ENCODE results near the gene CCBE1.

Gene CCBE1

GRCh38 chr18:59674186-59674902 is 22.9 kb downstream of the CCBE1 start:
- H3K4me1 ChIP-seq (ENCODE audit: control insufficient read depth, insufficient read depth, low read depth, low read length): no peaks in the 10 kb centered on the region
- no peak overlapping the region for H3K4me3 ChIP-seq (ENCODE audit: insufficient read depth in 1 of 2, low read depth in 1 of 2, low read length in 2 of 2)
- H4K91ac ChIP-seq (ENCODE audit: low read length): no peak overlapping the region
- H3K4me2 ChIP-seq (ENCODE audit: low read length, poor library complexity, severe bottlenecking): no peak overlapping the region
- H3K27ac ChIP-seq (ENCODE audit: low read length, poor library complexity, severe bottlenecking): no peak overlapping the region
- no peaks in the 10 kb centered on the region for H3K9me3 ChIP-seq (ENCODE audit: control insufficient read depth, low read length)
- H2BK15ac ChIP-seq (ENCODE audit: low read depth, poor library complexity, severe bottlenecking): no peak overlapping the region
- H2AFZ ChIP-seq (ENCODE audit: low read depth, low read length): no peak overlapping the region
- H2BK12ac ChIP-seq (ENCODE audit: low read length in 2 of 2): no peak overlapping the region
- H2BK120ac ChIP-seq (ENCODE audit: low read depth, low read length): no peak overlapping the region
- no peak overlapping the region for H4K8ac ChIP-seq (ENCODE audit: low read length)
- H3K36me3 ChIP-seq (ENCODE audit: control insufficient read depth in 1 of 2, insufficient read depth in 2 of 2, low read depth in 1 of 2, low read length in 2 of 2): no peaks in the 10 kb centered on the region
- no peak overlapping the region for H3K14ac ChIP-seq (ENCODE audit: low read length in 2 of 2)
- H3K79me1 ChIP-seq (replicated peaks; ENCODE audit: low read length, poor library complexity, severe bottlenecking): no peaks in the 10 kb centered on the region
- H3K4ac ChIP-seq (ENCODE audit: low read depth in 1 of 2, low read length in 2 of 2): no peak overlapping the region
- no peaks in the 10 kb centered on the region for H3K27me3 ChIP-seq (ENCODE audit: control insufficient read depth in 1 of 2, insufficient read depth in 1 of 2, low read length in 2 of 2)
- no peak for DNase-seq
- 80% methylated on average over 3 of the region's 6 CpGs for WGBS
- no peak overlapping the region for H2AK5ac ChIP-seq (ENCODE audit: low read length, severe bottlenecking)
- H3K9ac ChIP-seq (ENCODE audit: low read length): no peak overlapping the region
- no peak overlapping the region for H3K18ac ChIP-seq (ENCODE audit: low read depth in 1 of 2, low read length in 2 of 2)
- no peak overlapping the region for H3K23ac ChIP-seq (ENCODE audit: low read length in 2 of 2)
- no peak overlapping the region for H2BK5ac ChIP-seq (ENCODE audit: low read depth, low read length, poor library complexity, severe bottlenecking)

GRCh38 chr18:59672235-59672711 is 24.9 kb downstream of the CCBE1 start:
- Histone ChIP-seq H3K9ac (ENCODE audit: low read length) (no peak overlapping the region), H3K27ac (ENCODE audit: low read length, poor library complexity, severe bottlenecking) (no peak overlapping the region), H3K23ac (ENCODE audit: low read length in 2 of 2) (no peak overlapping the region), H3K9me3 (ENCODE audit: control insufficient read depth, low read length) (no peaks in the 10 kb centered on the region), H3K14ac (ENCODE audit: low read length in 2 of 2) (no peak overlapping the region), H3K4me2 (ENCODE audit: low read length, poor library complexity, severe bottlenecking) (no peak overlapping the region), H3K4ac (ENCODE audit: low read depth in 1 of 2, low read length in 2 of 2) (no peak overlapping the region), H3K27me3 (ENCODE audit: control insufficient read depth in 1 of 2, insufficient read depth in 1 of 2, low read length in 2 of 2) (no peaks in the 10 kb centered on the region), H2BK12ac (ENCODE audit: low read length in 2 of 2) (no peak overlapping the region), H3K36me3 (ENCODE audit: control insufficient read depth in 1 of 2, insufficient read depth in 2 of 2, low read depth in 1 of 2, low read length in 2 of 2) (no peaks in the 10 kb centered on the region), H3K4me3 (ENCODE audit: insufficient read depth in 1 of 2, low read depth in 1 of 2, low read length in 2 of 2) (no peak overlapping the region), H2BK5ac (ENCODE audit: low read depth, low read length, poor library complexity, severe bottlenecking) (no peak overlapping the region), H3K4me1 (ENCODE audit: control insufficient read depth, insufficient read depth, low read depth, low read length) (no peaks in the 10 kb centered on the region), H2BK15ac (ENCODE audit: low read depth, poor library complexity, severe bottlenecking) (no peak overlapping the region), H2BK120ac (ENCODE audit: low read depth, low read length) (no peak overlapping the region), H2AFZ (ENCODE audit: low read depth, low read length) (no peak overlapping the region), H2AK5ac (ENCODE audit: low read length, severe bottlenecking) (no peak overlapping the region), H4K91ac (ENCODE audit: low read length) (no peak overlapping the region), H3K18ac (ENCODE audit: low read depth in 1 of 2, low read length in 2 of 2) (no peak overlapping the region), H4K8ac (ENCODE audit: low read length) (no peak overlapping the region), H3K79me1 (replicated peaks; ENCODE audit: low read length, poor library complexity, severe bottlenecking) (no peaks in the 10 kb centered on the region)
- DNase-seq: no peak
- WGBS: 57% methylated on average over 1 of the region's 1 CpG

- H3K9me3 ChIP-seq (ENCODE audit: control insufficient read depth, low read length): no peaks in the 10 kb centered on the region
- H3K4me1 ChIP-seq (ENCODE audit: control insufficient read depth, insufficient read depth, low read depth, low read length): no peaks in the 10 kb centered on the region
- H3K4ac ChIP-seq (ENCODE audit: low read depth in 1 of 2, low read length in 2 of 2): no peak overlapping the region
- H3K9ac ChIP-seq (ENCODE audit: low read length): no peak overlapping the region
- WGBS: 50% methylated on average over 1 of the region's 1 CpG
- no peak overlapping the region for H3K23ac ChIP-seq (ENCODE audit: low read length in 2 of 2)
- no peak overlapping the region for H3K27ac ChIP-seq (ENCODE audit: low read length, poor library complexity, severe bottlenecking)
- H3K27me3 ChIP-seq (ENCODE audit: control insufficient read depth in 1 of 2, insufficient read depth in 1 of 2, low read length in 2 of 2): no peaks in the 10 kb centered on the region
- H2AFZ ChIP-seq (ENCODE audit: low read depth, low read length): no peak overlapping the region
- no peak overlapping the region for H2AK5ac ChIP-seq (ENCODE audit: low read length, severe bottlenecking)
- no peak overlapping the region for H2BK120ac ChIP-seq (ENCODE audit: low read depth, low read length)
- no peak overlapping the region for H3K4me2 ChIP-seq (ENCODE audit: low read length, poor library complexity, severe bottlenecking)
- H3K18ac ChIP-seq (ENCODE audit: low read depth in 1 of 2, low read length in 2 of 2): no peak overlapping the region
- H3K14ac ChIP-seq (ENCODE audit: low read length in 2 of 2): no peak overlapping the region
- no peak overlapping the region for H4K8ac ChIP-seq (ENCODE audit: low read length)
- H3K79me1 ChIP-seq (replicated peaks; ENCODE audit: low read length, poor library complexity, severe bottlenecking): no peaks in the 10 kb centered on the region
- H4K91ac ChIP-seq (ENCODE audit: low read length): no peak overlapping the region
- H3K4me3 ChIP-seq (ENCODE audit: insufficient read depth in 1 of 2, low read depth in 1 of 2, low read length in 2 of 2): no peak overlapping the region
- no peaks in the 10 kb centered on the region for H3K36me3 ChIP-seq (ENCODE audit: control insufficient read depth in 1 of 2, insufficient read depth in 2 of 2, low read depth in 1 of 2, low read length in 2 of 2)
- no peak overlapping the region for H2BK5ac ChIP-seq (ENCODE audit: low read depth, low read length, poor library complexity, severe bottlenecking)
- no peak overlapping the region for H2BK15ac ChIP-seq (ENCODE audit: low read depth, poor library complexity, severe bottlenecking)
- no peak overlapping the region for H2BK12ac ChIP-seq (ENCODE audit: low read length in 2 of 2)
- no peak for DNase-seq
Measured at GRCh38 chr18:59671551-59671950, 25.7 kb downstream of the CCBE1 start.

GRCh38 chr18:59669872-59670657 is 27.2 kb downstream of the CCBE1 start:
- Histone ChIP-seq H3K4me2 (ENCODE audit: low read length, poor library complexity, severe bottlenecking) (no peak overlapping the region), H3K4ac (ENCODE audit: low read depth in 1 of 2, low read length in 2 of 2) (no peak overlapping the region), H3K14ac (ENCODE audit: low read length in 2 of 2) (no peak overlapping the region), H4K91ac (ENCODE audit: low read length) (no peak overlapping the region), H3K18ac (ENCODE audit: low read depth in 1 of 2, low read length in 2 of 2) (no peak overlapping the region), H3K36me3 (ENCODE audit: control insufficient read depth in 1 of 2, insufficient read depth in 2 of 2, low read depth in 1 of 2, low read length in 2 of 2) (no peaks in the 10 kb centered on the region), H3K79me1 (replicated peaks; ENCODE audit: low read length, poor library complexity, severe bottlenecking) (no peaks in the 10 kb centered on the region), H2BK120ac (ENCODE audit: low read depth, low read length) (no peak overlapping the region), H3K27me3 (ENCODE audit: control insufficient read depth in 1 of 2, insufficient read depth in 1 of 2, low read length in 2 of 2) (no peaks in the 10 kb centered on the region), H2BK5ac (ENCODE audit: low read depth, low read length, poor library complexity, severe bottlenecking) (no peak overlapping the region), H3K23ac (ENCODE audit: low read length in 2 of 2) (no peak overlapping the region), H3K4me3 (ENCODE audit: insufficient read depth in 1 of 2, low read depth in 1 of 2, low read length in 2 of 2) (no peak overlapping the region), H3K9me3 (ENCODE audit: control insufficient read depth, low read length) (no peaks in the 10 kb centered on the region), H2AK5ac (ENCODE audit: low read length, severe bottlenecking) (no peak overlapping the region), H4K8ac (ENCODE audit: low read length) (no peak overlapping the region), H3K27ac (ENCODE audit: low read length, poor library complexity, severe bottlenecking) (no peak overlapping the region), H2BK15ac (ENCODE audit: low read depth, poor library complexity, severe bottlenecking) (no peak overlapping the region), H3K9ac (ENCODE audit: low read length) (no peak overlapping the region), H2BK12ac (ENCODE audit: low read length in 2 of 2) (peak overlapping the region in 1 of 2 experiments; percentile 19), H3K4me1 (ENCODE audit: control insufficient read depth, insufficient read depth, low read depth, low read length) (no peaks in the 10 kb centered on the region), H2AFZ (ENCODE audit: low read depth, low read length) (no peak overlapping the region)
- DNase-seq: peak; percentile 51
- 90% methylated on average over 5 of the region's 6 CpGs for WGBS

Data from mesenchymal stem cell (in vitro differentiated cells and primary cell).